LNCAP (cell line): Measurements from ENCODE around the gene NKAIN2.

Experiments
- CTCF ChIP-seq: fragments of 450-650 bp; IDR thresholded peaks from 2 replicates; pipeline ENCODE4 v1.5.1; 2017; ENCODE audit warnings: mild to moderate bottlenecking

Gene NKAIN2

GRCh38 chr6:124721331-124721730, 917.7 kb downstream of the NKAIN2 start:
- TF ChIP-seq CTCF, result no peak

- TF ChIP-seq CTCF, result no peak
These were observed 918.6 kb downstream of the NKAIN2 start for GRCh38 chr6:124722141-124722878.

GRCh38 chr6:124723671-124724070, 920.0 kb downstream of the NKAIN2 start:
- no peak for TF ChIP-seq CTCF

- no peak for TF ChIP-seq CTCF
These were observed 934.8 kb downstream of the NKAIN2 start for GRCh38 chr6:124738482-124738881.

GRCh38 chr6:124741341-124741740, 937.7 kb downstream of the NKAIN2 start:
- no peak for TF ChIP-seq CTCF

GRCh38 chr6:124742971-124743370, 939.3 kb downstream of the NKAIN2 start:
- TF ChIP-seq CTCF, result no peak

GRCh38 chr6:124743420-124743819, 939.8 kb downstream of the NKAIN2 start:
- no peak for TF ChIP-seq CTCF

GRCh38 chr6:124747349-124747748, 943.7 kb downstream of the NKAIN2 start:
- TF ChIP-seq CTCF, result no peak
